HG03575 (cell line): Measurements from ENCODE around the gene A3GALT2.

ENCODE experiments used
- ATAC-seq: cut with Tn5 transposase; IDR thresholded peaks from one replicate; pipeline ENCODE4 v1.9.1; 2021; ENCODE audit not compliant: unreplicated experiment, insufficient number of reproducible peaks, low FRiP score; ENCODE audit errors: extremely low read depth

Gene A3GALT2

DNA sequence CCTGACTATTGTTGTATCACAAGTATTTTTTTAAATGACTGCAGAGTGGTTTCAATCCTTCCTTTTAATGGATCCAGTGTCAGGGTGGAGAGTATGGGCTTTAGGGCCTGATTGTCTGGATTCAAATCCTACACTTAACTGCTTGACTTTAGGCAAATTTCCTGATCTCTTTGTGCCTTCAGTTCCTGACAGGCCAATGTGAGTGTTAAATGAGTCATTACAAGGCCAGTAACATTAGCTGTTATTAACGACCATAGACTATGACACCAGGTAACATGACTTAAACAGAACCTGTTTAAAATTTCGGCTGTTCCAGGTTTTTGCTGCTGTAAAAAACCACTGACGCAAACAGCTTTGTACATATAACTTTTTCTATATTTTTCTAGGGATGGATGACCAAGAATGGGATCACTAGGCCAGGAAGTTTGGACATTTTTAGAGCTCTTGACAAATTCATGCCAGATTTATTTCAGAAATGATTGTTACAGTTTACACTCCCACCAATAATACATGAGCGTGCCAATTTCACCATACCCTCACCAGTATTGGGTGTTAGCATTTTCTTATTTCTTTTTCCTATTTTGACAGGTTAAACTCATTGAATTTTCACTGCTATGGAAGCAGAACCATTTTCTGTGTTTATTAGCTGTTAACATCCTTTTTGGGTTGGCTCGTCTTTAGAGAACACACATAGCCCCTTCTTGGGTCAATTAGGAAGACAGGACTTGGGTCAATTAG, 53.3 kb downstream of the A3GALT2 start:
- no peak for ATAC-seq

GRCh38 chr1:33266766-33267165, 54.1 kb downstream of the A3GALT2 start:
- ATAC-seq, result no peak

DNA sequence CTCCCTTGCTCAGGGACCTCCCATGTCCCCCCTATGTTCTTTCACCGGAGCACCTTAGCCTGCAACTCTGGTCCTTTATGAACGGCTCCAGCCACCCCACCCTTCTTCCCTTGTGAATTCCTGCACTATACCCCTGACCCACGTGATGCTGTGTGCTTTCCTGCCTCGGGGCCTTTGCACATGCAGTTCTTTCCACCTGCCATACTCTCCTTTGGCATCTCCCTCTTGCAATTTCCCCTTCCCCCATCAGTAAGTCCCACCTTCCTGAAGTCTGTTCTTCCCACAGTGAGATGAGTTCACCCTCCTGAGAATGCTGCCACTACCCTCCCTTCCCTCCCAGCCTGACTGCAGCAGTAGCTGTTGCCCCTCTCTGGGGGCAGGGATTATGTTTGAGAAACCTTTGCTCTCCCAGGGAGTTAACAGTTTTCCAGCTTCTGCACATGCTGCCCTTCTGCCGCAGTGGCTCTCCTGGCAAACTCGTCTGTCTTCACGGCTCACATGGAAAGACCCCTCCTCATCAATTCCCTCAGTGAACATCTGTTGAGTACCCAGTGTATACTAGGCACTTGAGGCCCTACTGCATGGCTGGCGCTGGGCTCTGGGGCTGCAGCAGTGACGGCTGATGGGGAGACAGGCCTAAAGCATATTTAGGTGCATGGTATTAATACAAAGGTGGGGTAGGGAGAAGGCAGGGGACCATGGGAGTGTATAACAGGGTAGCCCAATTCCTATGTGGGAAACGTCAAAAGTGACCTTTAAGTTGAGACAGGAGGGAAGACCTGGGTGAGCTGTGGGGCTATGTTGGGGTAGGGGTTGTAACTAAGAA, 54.9 kb downstream of the A3GALT2 start:
- ATAC-seq, result no peak

DNA sequence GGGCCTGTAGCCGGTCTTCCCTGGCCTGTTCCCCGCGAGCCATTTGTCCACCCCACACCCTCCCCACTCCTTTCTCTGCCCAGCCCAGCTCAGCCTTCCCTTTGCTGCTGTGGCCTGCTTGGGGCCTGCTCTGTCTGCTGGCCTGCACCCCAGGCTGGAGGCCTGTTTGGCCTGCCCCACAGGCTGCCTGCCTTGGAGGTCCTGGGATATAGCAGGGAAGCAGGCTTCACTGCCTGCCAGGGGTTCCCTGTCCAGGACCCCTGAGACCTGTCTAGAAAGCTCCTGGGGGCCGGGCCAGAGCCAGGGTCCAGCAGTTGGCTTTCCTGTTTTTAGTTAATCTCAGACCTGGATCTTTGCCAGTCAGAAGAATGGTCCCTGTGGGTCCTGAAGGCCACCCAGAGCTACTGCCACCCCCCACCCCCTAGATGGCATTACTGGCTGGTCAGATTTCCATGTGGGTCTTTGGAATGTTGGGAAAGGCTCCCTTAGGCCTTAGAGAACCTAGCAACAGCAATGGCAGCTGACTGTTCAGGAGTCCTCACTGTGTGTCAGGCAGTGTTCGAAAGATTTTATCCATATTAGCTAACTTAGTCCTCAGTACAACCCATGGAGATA, 56.9 kb downstream of the A3GALT2 start:
- ATAC-seq, result no peak

DNA sequence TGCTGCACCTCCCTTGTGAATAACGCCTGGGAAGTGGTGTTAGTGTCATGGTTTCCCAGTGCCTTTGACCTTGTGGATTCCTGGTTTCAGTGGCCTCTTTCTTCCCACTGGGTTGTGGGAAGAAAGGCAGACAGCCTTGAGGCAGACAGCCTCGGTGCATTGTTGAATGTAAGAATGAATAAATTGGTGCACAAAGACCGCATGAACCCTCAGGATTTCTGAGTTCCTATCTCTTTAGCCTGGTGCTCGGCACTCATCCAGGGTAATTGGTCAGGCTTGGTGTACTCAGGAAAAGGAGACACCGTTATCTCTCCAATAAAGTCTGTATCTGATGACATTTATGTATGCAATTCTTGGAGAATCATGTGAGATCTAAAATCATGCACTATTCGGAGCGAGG, 59.6 kb downstream of the A3GALT2 start:
- no peak for ATAC-seq

- no peak for ATAC-seq
Observed at GRCh38 chr1:33260439-33260838, 60.5 kb downstream of the A3GALT2 start.

GRCh38 chr1:33259879-33260278, 61.0 kb downstream of the A3GALT2 start:
- ATAC-seq, result no peak

GRCh38 chr1:33258788-33259274, 62.1 kb downstream of the A3GALT2 start:
- ATAC-seq, result no peak

DNA sequence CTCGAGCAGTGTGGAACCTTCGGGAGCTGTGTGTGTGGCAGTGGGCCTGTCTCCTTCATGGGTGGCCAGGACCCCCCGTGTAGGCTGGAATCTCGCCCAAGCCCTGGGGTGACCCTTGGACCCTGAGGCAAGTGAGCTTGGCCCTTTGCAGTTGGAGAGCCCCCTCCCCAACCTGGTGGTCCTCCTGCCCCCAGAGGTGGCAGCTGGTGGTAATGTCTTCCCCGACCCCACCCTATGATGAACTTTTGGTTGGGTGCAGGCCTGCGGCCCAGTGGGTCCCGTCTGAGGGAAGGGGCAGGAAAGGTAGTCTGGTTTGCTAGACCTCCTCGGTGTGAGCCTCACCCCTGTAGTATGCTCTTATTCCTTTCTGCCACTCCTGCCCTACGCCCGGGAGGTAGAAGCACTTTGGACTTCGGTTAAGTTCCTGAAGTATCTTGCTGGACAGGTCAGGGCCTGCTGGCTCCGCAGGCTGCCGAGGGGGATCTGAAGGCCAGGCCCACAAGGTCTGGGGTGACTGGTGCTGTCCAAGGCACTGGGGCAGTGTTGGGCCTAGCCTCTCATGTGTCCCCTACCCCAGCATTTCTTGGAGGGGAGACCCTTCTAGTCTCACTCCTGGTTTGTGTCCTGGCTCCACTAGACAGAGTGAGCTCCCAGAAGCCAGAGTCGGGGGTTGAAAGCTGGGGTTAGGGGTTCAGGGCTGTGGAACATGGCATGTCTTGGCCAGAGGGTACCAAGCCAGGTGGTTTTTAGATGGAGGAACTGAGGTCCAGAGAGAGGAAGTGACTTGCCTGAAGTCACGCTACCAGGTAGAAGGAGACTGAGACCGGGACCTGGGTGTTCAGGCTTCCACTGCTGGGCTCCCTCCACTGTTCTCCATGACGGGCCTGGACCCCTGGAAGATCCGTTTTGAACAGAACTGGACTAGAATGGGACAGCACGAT, 62.9 kb downstream of the A3GALT2 start:
- ATAC-seq, result no peak

GRCh38 chr1:33257207-33257771, 63.6 kb downstream of the A3GALT2 start:
- ATAC-seq, result no peak
